HG03159 (cell line): ENCODE data around the gene RAB11FIP4.

Source experiments
- ATAC-seq: cut with Tn5 transposase; IDR thresholded peaks from one replicate; pipeline ENCODE4 v1.9.1; 2021; ENCODE audit warnings: mild to moderate bottlenecking, moderate library complexity; ENCODE audit not compliant: unreplicated experiment

Gene RAB11FIP4

DNA sequence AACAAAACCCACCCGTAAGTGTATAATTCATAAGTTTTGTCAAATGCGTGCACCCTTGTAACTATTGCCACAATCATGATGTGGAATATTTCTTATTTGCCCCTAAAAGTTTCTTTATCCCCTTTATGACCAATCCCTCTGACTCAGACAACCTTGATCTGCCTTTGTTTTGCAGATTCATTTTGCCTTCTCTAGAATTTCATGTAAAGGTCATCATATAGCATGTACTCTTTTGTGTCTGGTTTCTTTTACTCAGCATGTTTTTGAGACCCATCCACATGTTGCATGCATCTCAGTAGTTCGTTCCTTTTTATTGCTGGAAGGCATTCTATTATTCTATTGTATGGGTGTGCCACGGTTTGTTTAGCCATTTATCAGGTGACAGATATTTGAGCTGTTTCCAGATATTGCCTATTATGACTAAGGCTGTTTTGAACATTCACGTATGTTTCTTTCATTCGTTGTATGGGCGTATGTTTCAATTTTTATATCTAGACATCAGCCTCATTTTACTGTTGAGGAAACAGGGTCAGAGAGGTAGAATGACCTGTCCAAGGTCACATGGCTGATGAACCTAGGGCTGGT lies 192.4 kb downstream of the RAB11FIP4 start:
- ATAC-seq: no peak

DNA sequence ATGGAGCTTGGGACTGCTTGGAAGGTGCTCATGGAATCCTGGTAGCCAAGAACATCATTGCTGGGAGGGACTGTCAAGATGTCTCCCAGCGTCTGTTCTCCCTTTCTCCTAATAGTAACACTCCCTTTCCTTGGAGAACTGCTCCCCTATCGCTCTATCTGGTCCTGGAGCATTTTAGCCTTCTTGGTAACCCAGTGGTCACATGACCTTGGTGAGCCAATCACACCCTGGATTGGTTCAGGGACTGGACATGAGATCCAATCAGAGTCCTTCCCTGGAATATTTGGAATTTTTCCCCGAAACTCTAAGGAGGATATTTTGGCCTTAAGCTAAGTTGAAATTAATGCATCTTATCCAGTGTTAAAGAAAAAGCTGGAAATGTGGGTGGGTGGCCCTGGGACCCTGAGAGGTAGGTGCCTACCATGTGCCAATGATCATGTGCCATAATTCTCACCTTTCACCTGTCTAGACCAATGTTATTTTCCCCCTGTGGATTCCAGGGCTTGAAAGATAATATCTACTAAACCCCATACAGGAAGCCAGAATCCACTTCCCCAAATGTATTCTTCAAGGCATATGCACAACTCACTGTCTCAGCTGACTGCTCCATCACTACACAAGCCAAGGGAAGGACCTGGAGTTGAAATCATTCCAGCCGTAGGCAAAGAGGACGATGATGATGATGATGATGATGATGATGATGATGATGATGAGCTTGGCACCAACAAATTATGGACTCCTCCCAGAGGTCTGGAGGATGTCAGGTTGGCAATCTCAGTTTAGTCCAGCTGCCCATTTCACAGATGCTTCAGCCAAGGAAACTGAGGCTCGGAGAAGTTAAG lies 193.2 kb downstream of the RAB11FIP4 start:
- ATAC-seq: no peak

DNA sequence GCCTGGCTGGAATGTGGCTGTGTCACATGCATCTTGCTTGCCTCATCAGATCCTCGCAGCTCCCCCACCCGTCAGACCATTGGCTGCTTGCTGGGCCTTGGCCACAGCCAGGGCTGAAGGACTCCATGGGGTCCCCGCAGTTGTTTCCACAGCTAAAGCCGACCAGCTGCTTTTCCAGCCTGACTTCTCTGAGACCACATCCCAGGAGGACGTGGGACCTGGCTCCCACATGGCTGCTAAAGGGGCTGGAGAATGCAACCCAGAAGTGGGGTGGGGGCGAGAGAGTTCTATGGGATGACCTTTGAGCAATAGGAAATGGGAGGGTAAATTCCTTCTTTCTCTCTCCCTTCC lies 193.8 kb downstream of the RAB11FIP4 start:
- ATAC-seq: no peak

DNA sequence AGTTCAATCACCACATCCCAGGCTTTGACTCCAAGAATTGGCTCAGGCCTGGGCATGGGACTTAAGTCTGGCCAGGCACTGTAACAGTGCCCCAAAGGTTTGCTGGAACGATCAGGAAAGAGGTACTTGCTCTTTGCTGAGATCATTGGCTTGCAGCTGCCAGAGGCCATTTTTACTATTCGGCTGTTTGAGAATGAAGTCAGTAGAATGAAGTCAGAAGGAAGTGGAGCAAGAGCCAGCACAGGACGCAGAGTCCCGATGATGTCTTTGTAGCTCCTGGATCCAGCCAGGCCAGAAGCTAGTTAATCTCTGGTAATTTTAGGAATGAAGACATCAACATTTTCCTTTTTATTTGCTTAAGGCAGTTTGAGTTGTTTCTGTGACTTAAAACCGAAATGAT lies 195.5 kb downstream of the RAB11FIP4 start:
- no peak for ATAC-seq

DNA sequence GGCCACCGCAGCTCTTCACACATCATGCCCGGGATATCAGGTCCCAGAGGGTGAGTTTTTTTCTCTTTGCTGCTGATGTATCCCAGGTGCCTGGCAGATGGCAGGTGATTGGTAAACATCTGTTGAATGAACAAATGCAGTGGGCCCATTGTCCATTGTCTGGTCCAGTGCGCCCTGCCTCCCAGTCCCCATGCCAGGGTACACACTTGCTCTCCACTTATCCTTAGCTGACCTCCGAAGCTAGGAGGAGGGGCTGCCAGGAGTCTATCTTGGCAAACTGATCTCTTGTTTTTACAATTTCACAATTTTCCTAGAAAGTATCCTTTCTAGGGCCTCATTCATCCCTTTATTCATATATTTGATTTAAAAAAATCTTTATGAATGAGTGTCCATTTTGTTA lies 196.0 kb downstream of the RAB11FIP4 start:
- ATAC-seq: no peak
